Left lobe of liver (tissue), 2 donors: ENCODE data around the gene BMPER. TPM values are rescaled to one million over a fixed set of nuclear protein-coding genes. Genes with fewer than 3 reads are reported as not detected.

Experiments used
- ATAC-seq: fragments of 200-7000 bp; cut with Tn5 transposase; one replicate; pipeline ENCODE4 v1.9.1; 2020; ENCODE audit warnings: mild to moderate bottlenecking, moderate library complexity
- DNase-seq: peaks from one replicate; pipeline ENCODE4 v3.0.0-alpha.2; 2020; ENCODE audit warnings: low spot score
- total RNA-seq: library from RNA; stranded (reverse); gene quantifications from one replicate; pipeline ENCODE4 v1.2.1, GENCODE V29; 2021
- donor health status: DM: no; HTN: no; CAD: no; lungs with moderate emphysema.
- donor health status: DM: no; HTN: yes; CAD: no.

The BMPER gene
- total RNA-seq, 1 donor from 2014 or later: 6.9 TPM

- ATAC-seq: no peak
- no peak for DNase-seq
Measured at GRCh38 chr7:34016876-34017275, 111.5 kb downstream of the BMPER start.

- DNase-seq (no peak), ATAC-seq (no peak)
Measured at GRCh38 chr7:34019301-34019790, 114.0 kb downstream of the BMPER start.

- DNase-seq (no peak), ATAC-seq (no peak)
Measured at GRCh38 chr7:34022626-34023025, 117.3 kb downstream of the BMPER start.

- DNase-seq (no peak), ATAC-seq (no peak)
Measured at GRCh38 chr7:34025600-34025999, 120.3 kb downstream of the BMPER start.

- no peak for ATAC-seq
- DNase-seq: no peak
Measured at GRCh38 chr7:34026481-34027190, 121.3 kb downstream of the BMPER start.

- ATAC-seq (no peak), DNase-seq (no peak)
Measured at GRCh38 chr7:34031156-34031555, 125.8 kb downstream of the BMPER start.

GRCh38 chr7:34034728-34035127 is 129.4 kb downstream of the BMPER start:
- ATAC-seq (no peak), DNase-seq (no peak)

GRCh38 chr7:34036051-34036920 is 130.9 kb downstream of the BMPER start:
- ATAC-seq (peak; percentile 97), DNase-seq (peak; percentile 74)

DNA sequence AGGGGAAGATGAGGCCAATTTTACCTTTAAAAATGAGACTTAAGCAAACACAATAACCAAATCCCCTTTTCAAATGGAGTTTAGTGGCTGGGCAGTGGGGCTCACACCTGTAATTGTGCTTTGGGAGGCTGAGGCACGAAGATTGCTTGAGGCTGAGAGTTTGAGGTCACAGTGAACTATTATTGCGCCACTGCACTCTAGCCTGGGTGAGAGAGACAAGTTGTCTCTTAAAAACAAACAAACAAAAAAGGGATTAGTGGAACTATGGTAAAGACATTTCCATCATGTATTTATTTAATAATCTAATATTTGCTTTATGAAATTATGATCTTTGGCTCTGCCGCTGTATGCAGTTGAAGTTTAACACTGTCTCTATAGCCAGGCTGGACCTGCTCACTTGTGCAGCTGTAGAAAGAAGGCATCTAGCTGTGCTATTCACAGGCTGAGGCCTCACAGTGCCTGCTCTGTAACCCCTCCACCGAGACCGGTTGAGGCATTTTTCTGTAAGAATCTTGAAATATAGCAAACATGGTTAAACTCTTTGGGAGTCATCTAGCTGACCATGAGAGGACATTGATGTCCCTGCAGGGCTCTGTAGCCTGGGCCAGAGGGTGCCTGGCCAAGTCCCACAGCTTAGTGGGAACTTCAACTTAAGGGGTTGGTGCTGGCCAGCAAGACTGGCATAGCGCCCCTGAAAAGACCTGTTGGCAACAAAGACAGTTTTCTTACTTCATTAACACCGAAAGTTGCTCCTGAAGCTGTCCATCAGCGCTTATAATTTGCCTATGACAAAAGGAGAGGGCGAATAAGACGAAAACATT is 131.8 kb downstream of the BMPER start:
- DNase-seq (no peak), ATAC-seq (no peak)

DNA sequence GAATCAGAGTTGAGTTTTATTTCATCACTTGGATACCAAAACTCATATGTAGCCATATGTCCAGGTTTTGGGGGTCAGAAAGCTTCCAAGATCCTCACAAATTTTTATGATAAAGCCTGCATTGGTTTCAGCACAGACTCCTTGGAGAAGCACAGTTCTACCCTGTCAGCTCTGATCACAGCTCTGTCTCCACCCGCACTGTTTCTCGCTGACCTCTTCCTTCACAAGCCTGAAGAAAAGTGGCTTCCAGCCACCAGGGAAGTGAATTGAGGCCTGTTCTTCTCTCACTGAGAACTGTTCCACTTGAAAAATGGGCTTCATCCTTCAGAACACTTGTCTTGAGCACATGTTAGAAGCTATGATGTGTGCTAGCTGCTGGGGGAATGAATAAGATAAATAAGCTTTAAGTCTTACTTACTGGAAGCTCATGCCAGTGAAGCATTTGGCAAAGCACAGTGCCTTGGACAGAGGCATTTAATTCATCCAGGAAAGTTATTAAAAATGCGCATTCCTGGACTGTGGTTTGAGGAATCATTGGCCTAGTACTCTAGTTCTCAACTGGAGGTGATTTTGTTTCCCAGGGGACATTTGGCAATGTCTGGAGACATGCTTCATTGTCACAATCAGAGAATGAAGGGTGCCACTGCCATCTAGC is 133.6 kb downstream of the BMPER start:
- ATAC-seq: no peak
- no peak for DNase-seq

- DNase-seq: no peak
Measured at GRCh38 chr7:34041707-34042106, 136.4 kb downstream of the BMPER start.

GRCh38 chr7:34042406-34042805 is 137.1 kb downstream of the BMPER start:
- ATAC-seq: no peak
- no peak for DNase-seq

More at GRCh38 chr7:34041707-34042106, 136.4 kb downstream of the BMPER start:
- no peak for ATAC-seq

GRCh38 chr7:34043461-34044305 is 138.3 kb downstream of the BMPER start:
- ATAC-seq: no peak
- no peak for DNase-seq

- ATAC-seq (no peak), DNase-seq (no peak)
Measured at GRCh38 chr7:34044306-34044643, 138.9 kb downstream of the BMPER start.

- DNase-seq: no peak
- ATAC-seq: no peak
Measured at GRCh38 chr7:34044734-34045353, 139.5 kb downstream of the BMPER start.

DNA sequence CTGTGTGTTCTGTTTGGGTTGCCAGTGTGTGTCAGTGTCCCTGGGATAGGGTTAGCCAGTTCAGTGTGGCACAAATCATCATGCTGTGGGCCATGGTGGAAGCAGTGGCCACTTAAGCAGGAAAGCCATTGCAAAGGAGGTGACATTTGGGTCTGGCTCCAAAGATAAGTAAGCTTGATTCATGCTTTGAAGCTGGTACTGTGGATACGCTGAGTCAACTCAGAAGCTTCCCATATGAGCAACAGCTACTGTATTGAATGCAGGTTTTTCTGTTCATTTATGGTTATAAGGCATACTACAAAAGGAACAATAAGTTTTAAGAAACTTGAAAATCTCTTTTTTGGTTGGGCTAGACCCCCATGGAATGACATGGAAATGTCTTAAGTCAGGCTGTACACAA is 143.1 kb downstream of the BMPER start:
- DNase-seq (no peak), ATAC-seq (no peak)

DNA sequence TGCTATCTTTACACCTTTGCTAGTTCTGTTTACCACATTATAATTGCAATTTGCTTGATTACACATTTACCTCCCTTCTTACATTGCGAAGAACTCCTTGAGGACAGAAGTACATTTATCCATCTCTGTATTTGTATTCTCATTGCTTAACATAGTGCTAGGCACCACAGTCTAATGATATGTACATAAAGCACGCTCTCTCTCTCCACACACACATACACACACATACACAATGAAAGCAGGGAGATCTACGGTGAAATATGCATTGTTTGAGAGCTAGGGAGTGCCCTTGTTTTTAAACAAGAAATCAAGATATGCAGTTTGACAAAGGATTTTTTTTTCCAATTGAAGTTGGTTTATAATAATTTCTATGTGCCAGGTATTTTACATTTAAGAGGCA is 148.7 kb downstream of the BMPER start:
- no peak for DNase-seq
- ATAC-seq: no peak

DNA sequence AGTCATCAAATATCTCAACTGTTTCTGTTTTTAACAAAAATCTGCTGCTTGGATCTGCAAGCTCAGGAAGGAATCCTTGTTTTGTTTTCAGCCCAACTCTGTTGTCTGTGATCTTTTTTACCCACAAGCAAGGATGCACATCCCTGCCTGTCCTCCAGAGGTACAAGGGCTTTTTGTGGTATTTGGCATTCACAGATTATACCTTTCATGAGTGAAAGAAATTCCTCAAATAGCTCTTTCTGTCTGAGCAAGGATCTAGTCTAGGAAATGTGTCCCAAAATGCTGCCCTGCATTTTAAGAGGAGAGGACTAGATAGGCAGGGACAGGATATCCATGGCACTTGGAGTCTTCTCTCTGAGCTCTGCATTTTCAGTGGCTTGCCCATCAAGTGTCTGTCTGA is 151.8 kb downstream of the BMPER start:
- no peak for DNase-seq
- no peak for ATAC-seq

DNA sequence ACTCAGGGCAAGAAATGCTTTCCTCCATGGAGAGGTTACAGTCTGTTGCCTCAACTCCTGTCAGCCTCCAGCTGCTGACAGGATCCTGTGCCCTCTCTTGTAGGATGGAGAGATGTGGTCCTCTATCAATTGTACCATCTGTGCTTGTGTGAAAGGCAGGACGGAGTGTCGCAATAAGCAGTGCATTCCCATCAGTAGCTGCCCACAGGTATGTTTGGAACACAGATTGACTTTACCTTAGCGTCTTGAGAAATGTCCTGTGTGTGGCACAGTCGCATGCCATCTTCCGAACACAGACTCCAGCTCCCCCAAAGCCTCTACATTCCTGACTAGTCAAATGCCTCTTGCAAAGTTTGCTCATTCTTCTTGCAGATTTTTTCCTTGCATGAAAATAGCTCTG is 152.6 kb downstream of the BMPER start:
- DNase-seq (no peak), ATAC-seq (no peak)

GRCh38 chr7:34058801-34059135 is 153.4 kb downstream of the BMPER start:
- DNase-seq: no peak
- no peak for ATAC-seq
